HS-5 (cell line): Measurements from ENCODE around the gene PLD1.

ENCODE experiments used
- DNase-seq: peaks from one replicate; pipeline ENCODE4 v3.0.0-alpha.2; 2012; ENCODE audit warnings: low read depth

The PLD1 gene

DNA sequence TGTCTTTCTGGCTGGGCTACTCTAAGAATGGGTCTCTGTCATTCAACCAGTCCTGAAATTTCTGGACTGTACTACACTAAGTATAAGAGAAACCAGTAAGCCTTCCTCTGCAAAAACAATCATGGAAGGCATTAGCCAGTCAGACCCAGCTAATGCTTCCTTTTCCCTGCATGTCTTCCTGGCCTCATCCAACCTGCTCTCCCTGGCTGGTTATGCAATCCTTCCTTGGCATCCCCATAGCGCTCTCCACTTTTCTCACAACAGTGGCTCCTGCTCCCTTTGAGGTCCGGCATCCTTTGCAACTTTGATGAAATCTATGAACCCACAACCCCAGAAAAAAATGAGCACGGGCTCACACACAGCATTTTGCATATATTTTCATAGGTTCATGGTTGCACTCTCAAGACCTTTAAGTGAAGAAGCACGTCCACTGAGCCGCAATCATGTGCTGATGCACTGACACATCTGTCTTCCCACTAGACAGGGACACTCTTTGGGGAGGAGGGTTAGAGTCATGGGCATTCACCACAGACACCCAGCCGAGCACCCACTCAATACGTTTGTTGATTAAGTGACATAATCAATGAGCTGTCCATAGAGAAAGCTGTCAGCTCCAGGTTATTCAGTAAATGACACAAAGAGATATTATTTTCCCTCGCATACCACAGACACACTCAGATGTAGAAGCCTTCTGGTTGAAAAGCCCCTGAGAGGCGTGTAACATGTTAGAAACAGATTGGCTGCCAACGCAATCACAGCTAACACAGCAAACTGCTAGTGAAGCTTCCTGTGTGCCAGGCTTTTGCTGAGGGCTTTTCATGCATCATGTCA is 66.7 kb downstream of the PLD1 start:
- DNase-seq: no peak

DNA sequence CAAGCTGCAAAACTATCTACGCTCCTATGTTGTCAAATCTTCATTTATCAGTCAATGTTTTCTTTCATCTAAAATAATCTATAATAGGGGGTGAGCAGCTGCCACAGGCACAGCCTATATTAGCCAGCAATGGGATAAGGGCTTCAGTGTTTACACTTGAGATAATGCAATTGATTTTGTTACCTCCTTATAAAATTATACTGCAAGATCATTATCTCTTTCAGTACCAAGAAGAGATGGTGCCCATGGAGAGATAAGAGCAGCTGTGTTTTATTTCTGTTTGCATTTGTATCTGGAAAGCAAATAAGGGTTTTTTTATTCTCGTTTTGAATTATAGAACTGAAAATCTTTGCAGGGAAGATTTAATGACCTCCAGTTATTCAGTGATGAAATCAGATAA is 68.9 kb downstream of the PLD1 start:
- no peak for DNase-seq

DNA sequence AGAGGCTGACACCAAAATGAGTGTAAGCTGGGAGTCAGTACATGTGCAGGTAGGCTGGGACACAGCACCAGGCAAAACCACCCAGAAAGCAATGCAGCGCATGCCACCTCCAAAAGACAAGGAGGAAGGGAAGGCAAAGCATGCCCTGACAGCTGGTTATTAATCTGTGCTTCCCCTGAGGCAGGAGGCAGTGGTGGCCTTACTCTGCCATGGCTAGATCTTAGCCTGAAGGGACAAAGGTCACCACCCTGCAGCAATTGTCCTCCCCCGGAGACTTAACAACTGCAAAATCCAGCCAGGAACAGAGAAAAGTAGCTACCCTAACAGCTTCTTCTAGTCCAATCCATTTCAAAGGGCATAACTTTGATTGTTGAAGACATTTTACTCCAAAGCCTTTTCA is 73.7 kb downstream of the PLD1 start:
- DNase-seq: no peak

DNA sequence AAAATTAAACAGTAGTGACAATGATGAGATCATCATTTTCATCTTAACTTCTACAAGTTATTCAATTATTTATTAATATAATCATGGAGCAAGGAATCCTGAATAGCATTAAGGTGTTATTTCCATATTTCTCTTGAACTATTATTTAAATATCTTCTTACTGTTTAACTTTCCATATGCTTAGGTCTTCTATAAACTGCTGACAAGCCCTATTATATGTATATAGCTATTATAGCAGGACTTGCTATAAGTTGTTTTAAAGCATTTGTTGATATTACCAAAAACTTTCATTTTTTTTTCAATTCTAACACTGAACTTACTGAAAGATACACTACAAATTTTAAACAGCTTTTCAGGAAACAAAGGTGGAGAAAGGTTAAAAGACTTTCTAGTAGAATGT is 76.7 kb downstream of the PLD1 start:
- no peak for DNase-seq

DNA sequence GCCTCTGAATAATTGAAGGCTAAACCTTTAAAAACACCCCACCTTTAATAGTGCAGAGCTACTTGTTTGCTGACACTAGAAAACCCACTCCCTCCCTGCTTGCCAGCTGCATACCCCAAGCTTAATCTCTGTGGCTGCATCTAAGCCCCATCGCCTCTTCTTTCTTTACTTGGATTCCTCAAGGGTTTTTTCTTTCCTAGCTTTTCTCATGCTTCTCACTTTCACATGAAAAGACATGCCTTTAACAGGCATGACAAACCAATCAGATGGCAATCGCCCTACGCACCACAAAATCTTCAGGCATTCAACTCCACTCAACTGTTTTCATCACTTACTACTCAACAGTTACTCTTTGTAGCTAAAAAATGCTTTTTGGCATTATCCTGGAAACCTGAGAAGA is 77.5 kb downstream of the PLD1 start:
- DNase-seq: no peak

DNA sequence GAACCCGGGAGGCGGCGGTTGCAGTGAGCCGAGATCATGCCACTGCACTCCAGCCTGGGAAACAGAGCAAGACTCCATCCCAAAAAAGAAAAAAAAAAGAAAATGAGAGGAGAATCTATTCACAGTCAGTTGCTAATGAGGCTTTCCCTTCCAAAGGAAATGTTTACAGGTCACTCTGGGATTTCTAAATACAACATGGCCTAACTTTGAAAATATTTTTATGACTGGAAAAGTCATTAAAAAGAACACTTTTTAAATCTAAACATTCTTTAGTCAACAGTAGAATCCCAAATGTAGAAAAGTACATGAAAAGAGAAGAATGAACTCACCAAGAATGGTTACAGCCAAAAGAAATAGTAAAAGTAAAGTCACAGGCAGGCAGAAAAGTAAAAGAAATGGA is 78.6 kb downstream of the PLD1 start:
- DNase-seq: no peak

DNA sequence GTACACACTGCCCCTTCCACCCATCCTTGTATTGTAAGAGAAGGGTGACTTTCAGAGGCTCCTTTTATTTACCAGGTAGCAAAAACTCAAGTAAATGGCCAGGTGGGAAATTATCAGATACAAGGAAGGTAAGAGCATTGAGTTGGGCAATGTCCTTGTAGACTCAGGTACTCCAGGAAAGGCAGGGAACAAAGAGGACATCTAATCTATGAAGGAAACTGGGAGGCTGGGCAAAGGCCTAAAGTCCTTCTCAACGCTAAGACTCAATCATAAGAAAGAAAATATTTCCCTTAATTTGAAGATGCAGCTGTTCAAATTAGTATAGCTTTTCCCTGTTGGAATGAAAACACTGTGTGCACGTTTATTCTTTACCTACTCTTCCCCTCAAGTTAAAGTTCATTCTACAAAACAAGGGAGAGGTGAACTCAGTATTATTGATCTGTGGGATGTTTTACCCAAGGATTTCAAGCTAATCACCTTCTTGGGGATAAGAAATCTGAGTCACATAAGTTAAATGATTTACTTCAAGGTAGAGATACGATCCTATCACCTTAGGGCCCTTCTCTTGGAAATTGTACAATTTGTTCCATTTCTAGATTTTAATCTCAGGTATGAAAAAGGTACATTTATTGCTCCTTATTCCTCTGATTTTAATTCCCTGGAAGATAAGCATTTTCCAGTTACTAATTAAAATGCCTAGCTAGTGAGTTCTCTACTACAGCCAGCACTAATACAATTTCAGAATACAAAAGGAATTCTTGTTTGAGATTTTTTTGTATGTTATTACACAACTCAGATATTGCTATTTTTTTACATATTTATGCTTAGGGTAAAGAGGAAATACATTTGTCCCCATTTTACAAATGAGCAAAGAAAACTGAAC is 80.6 kb downstream of the PLD1 start:
- no peak for DNase-seq

DNA sequence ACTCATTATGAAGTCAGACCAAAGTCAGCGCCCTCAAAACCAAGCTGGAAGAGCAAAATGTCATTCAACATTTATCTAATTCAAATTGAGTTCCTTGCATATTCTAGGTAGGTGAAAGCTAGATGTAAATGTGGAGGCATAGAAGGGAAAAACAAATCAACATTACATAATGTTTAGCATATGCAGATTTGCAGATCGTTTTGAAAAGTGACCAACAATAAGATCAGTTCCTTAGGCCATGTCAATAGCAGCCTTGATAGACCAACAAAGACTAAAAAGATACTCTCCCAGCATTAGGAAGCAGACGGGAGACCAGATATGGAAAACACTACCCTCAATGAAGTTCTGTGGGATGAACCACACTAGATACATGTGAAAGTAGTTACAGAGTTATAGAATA is 83.0 kb downstream of the PLD1 start:
- DNase-seq: no peak

DNA sequence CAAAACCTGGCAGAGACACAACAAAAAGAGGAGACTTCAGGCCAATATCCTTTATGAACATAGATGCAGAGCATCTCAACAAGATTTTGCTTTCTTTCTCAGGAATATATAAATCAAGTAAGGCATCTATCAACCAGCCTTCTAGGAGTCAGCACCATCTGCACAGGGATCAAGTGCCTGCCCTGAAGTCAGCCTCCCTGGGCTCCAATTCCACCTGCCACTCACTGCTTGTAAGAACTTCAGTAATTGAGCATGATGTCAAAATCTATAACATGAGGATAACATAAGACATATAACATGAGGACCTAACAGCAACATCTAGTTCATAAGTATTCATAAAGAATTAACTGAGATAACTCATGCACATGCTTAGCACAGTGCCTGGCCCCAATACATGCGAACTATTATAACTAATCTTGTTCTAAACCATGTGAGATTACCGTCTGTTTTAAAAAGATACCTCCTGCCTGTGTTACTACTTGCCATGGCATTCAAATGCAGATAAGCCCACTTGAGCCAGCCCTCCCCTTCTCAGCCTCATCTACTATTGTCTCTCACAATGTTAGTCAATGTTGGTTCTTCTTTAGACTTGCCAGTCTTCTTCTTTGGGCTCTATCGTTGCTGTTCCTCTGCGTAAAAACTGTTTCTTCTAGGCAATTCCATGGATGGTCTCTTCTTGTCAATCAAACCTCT is 91.6 kb downstream of the PLD1 start:
- no peak for DNase-seq

DNA sequence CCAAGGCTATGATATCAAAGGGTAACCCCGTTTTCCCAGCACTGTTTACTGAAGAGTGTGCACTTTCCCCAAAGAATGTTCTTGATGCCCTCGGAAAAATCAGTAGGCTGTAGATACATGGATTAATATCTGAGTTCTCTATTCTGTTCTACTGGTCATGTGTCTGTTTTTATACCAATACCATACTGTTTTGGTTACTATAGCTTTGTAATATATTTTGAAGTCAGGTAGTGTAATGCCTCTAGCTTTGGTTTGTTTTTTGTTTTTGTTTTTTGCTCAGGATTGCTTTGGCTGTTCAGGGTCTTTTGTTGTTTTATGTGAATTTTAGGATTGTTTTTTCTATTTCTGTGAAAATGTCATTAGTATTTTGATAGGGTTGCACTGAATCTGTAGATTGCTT is 95.1 kb downstream of the PLD1 start:
- DNase-seq: no peak

DNA sequence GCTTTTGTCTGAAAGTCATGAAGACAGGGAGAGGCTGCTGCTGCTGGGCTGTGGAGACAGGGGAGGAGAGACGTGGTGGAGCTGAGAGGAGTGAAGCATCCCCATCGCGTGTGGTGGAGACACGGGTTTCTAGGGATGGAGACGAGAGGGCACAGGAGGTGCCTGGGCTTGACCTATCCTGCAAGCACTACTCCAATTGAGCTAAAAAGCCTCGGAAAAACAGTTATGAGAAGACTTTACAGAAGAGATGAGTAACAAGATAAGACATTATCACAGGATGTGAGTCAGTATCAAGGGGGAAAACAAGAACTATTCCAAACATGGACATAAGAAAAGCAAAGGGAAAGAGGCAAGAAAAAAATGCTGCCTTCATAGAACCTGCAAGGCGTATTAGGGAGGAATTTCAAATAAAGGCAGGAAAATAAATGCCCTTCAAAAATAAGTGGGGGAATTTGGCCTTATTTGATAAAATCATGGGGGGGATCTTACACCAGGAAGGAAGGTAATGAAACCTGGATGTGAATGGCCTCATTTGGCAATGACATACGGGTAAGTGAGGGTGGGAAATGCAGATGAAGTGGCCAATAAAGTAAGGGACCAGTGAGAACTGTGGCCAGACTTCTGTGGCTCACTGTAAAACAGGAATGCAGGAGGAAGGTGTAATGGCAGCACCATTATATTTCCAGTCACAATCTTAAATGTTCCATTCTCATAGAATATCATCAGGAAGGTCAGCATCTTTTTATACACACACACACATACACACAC is 97.9 kb downstream of the PLD1 start:
- DNase-seq: peak; percentile 28

DNA sequence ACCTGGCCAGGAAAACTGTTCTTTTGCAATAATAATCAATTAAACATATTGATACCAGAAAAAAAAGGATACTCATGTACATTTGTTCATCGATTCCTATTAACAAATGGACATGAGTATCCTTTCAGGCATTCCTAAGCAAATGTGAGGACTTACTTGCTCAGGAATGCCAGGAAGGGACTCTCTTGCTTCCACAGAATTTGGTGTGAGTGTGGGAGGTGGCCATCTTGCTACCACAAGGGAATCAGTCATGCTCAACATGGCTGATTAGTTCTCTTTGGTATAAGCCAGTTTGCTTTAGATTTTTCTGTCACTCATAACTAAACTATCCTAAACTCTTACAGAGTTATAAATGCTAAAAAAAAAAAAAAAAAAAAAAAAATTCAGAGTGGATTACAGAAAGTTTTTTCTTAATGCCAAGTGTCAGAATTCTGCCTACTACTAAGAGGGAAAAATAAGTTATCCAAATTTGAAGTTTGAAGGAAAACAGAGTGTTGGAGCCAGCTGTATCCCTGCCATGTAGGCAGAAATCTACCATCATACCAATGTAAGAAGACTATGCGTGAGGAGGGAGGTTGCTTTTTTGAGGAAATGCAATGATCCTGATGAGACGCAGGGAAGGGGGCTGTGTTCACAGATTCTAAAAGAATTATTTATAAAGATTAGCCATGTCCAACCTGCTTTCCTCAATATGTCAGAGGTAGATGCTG is 98.7 kb downstream of the PLD1 start:
- DNase-seq: no peak

DNA sequence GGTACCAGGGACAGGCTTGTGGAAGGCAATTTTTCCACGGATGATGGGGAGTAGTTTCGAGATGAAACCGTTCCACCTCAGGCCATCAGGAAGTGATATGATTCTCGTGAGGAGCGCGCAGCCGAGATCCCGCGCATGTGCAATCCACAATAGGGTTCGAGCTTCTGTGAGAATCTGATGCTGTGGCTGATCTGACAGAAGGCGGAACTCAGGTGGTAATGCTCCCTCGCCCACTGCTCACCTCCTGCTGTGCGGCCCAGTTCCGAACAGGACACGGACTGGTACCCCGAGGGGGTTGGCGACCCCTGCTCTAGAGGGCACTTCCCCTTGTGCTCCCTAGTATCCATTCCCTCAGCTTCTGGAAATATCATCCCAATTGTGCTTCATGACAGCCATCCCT is 99.9 kb downstream of the PLD1 start:
- DNase-seq: no peak

DNA sequence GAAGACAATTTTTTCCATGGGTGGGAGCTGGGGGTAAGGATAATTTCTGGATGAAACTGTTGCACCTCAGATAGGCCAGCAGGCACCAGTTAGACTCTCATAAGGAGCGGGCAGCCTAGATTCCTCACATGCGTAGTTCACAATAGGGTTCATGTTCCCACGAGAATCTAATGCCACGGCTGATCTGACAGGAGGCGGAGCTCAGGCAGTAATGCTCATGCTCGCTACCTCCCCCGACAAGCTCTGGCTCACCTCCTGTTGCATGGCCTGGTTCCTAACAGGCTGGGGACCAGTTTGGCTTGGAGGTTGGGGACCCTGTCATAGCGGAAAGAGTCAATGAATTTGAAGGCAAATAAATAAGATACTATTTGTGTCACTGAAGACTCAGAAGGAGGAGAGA is 105.5 kb downstream of the PLD1 start:
- DNase-seq: no peak

DNA sequence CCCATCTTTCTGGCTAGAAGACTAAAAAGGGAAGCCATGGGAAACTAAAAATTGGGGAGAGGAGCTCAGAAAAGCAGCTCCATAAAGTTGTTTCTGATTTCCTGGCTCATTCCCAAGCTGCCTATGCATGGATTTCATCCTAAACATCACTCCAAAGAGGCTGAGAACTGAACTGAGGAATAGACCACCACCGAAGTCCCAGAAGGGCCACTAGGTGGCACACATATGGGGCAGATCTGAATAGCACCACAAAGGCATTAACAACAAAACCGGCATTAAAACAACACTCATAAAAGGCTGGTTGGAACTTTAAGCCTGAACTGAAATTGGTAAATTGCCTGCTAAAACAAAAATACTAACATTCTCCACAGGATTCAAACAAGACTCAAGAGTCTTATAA is 106.3 kb downstream of the PLD1 start:
- DNase-seq: no peak

DNA sequence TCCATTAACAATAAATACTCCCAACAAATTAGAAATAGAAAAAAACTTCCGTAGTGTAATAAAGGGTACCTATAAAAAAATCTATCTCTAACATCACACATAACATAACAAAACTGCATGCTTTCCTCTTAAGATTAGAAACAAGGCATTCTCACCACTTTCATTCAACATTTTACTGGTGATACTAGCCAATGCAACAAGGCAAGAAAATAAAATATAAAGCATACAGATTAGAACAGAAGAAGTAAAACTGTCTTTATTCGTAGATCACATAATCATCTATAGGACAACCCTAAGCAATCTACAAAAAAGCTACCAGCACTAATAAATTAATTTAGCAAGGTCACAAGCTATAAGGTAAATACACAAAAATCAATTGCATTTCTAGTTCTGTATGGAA is 107.1 kb downstream of the PLD1 start:
- no peak for DNase-seq

DNA sequence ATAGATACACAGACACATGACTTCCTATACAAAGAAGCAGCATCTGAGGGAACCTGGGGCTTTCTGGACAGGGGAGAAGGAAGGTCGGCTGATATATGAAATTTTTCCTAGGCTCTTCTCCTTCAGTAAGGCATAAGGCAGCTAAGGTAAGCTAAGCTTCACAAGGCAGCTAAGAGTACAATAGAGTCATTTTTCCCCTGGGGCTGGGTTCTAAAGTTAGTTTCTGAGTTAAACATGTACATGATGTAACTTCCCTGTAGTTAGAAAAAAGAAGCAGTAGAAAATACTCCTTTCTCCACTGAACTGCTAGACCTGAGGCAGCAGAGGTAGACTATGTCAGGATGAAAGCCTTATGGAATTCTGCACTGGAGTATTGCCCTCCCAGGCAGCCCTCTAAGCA is 109.6 kb downstream of the PLD1 start:
- no peak for DNase-seq

DNA sequence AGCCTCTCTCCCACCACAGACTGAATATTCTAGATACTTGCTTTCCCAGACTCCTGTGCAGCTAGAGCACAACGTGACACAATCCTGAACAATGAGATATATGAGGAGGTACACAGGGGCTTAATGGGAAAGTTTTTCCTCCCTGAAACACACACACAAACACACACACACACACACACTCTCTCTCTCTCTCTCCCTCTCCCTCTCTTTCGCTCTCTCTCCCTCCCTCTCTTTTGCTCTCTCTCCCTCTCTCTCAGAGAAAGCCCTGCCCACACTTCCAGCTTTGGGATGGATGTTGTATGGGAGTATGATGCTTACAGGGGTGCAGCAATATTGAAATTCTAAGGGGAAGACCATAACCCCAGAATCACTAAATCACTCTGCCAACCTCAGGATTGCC is 110.1 kb downstream of the PLD1 start:
- DNase-seq: no peak

DNA sequence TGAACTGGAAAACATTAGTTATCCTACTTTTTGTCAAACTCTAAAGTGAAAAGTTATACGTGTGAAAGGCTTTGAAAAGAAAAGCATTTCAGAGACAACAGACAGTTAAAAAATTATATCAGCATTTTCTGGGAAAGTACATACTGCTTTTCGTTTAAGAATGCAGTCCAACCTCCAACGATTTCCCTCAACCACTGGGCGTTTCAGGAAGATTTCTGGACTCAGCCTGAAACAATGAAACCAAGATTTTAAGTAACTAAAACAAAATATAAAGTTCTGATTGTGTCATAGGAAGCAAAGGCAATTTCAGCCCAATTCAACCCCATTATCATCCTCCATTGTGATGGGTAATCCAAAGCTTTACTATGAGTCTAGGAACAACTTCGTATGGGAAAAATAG is 110.7 kb downstream of the PLD1 start:
- no peak for DNase-seq

DNA sequence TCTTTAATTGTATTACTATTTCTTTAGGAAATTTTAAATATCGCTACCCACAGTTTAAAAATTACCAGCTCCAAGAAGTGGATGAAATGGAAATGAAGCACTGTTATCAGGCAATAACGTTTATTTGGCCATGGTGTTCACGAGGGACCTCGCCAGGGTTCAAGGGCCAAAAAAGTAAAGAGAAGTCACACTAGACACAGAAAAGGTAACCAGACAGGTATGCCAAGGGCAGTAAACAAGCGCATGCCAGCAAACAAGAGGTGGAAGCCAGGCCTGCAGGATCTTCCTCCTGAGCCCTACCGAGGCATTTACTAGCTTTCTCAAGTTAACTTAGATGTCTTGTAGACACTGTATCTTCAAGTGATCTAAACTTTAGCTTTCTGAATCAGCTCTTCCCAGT is 113.5 kb downstream of the PLD1 start:
- no peak for DNase-seq

DNA sequence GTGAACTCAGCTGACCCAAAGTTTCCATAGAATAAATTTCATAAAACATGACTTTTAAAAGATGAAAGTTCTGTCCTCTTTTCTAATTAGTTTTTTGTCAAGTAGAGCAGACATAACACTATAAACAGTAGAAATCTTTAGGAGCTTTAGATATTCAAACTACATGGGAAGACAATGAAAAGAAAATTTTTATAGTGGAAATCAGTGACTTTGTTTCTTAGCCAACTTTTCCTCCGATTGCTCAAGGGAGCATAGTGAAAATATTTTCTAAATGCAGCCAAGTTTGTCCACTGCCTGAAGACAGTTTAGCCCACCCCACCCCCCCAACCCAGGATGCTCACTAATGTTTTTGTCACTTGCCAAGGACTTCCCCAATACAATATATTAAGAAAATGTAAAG is 114.9 kb downstream of the PLD1 start:
- no peak for DNase-seq
